Right lobe of liver (tissue), 4 donors: ENCODE data around the gene IRF1.

Experiments
- CTCF ChIP-seq, 4 donors: fragments of 200-600 bp in 3 of 4; fragments of 450-650 bp in 1 of 4; IDR thresholded peaks; one replicate each; pipeline versions ENCODE4 v1.5.1 to v1.8.0; 2016 to 2022; ENCODE audit warnings: antibody characterized with exemption in 4 of 4, mild to moderate bottlenecking in 2 of 4
- POLR2A ChIP-seq: fragments of 450-650 bp; IDR thresholded peaks from one replicate; pipeline ENCODE4 v1.6.1; 2017; ENCODE audit warnings: antibody characterized with exemption, mild to moderate bottlenecking
- donor health status: DM: no; HTN: no; CAD: no.
- donor health status: DM: no; HTN: no; CAD: no.
- donor health status: DM: no; HTN: yes; CAD: no.

- no peak for TF ChIP-seq CTCF (IDR thresholded peaks at IDR 0.05)
- no peak for TF ChIP-seq POLR2A
Observed at GRCh38 chr5:132473668-132474067, 16.9 kb downstream of the IRF1 start.
